HUES64 (cell line): ENCODE measurements around the gene MYEOV. TPM values are rescaled to one million over a fixed set of nuclear protein-coding genes. Genes with fewer than 3 reads are reported as not detected.

ENCODE experiments used
- H3K27ac ChIP-seq: 2 replicates; pipeline ENCODE4 v1.7.0; 2013; ENCODE audit warnings: low read depth, low read length, inconsistent platforms
- H3K27me3 ChIP-seq: 2 replicates; pipeline ENCODE4 v1.6.1; 2013; ENCODE audit warnings: mild to moderate bottlenecking, low read length; ENCODE audit not compliant: insufficient read depth
- H3K36me3 ChIP-seq: 2 replicates; pipeline ENCODE4 v1.6.1; 2013; ENCODE audit warnings: mild to moderate bottlenecking, low read length; ENCODE audit not compliant: insufficient read depth
- H3K4me1 ChIP-seq: 2 replicates; pipeline ENCODE4 v1.6.1; 2013; ENCODE audit warnings: mild to moderate bottlenecking, low read length, moderate library complexity; ENCODE audit not compliant: insufficient read depth
- H3K4me3 ChIP-seq: 2 replicates; pipeline ENCODE4 v1.5.1; 2013; ENCODE audit warnings: mild to moderate bottlenecking, low read length, moderate library complexity
- H3K9ac ChIP-seq: 2 replicates; pipeline ENCODE4 v1.6.1; 2013; ENCODE audit warnings: mild to moderate bottlenecking, low read depth, low read length
- H3K9me3 ChIP-seq: 2 replicates; pipeline ENCODE4 v1.6.1; 2013; ENCODE audit warnings: low read depth, low read length; ENCODE audit not compliant: insufficient read depth
- WGBS: fragments of 150-250, 120-280 bp; methylation state at CpG from one replicate; pipeline ENCODE4 v1.1.7; 2013; ENCODE audit warnings: missing lambda C conversion rate; 5-methylcytosine and 5-hydroxymethylcytosine counted together
- polyA plus RNA-seq, 2 experiments: library from polyadenylated mRNA; stranded (reverse); fragments of 50-300 nt; gene quantifications; one replicate each; pipeline ENCODE4 v1.2.3, GENCODE V29; 2013

The MYEOV gene
- not detected for polyA plus RNA-seq (2013, experiment 1 of 2)
- polyA plus RNA-seq (2013, experiment 2 of 2), result 0.76 TPM

GRCh38 chr11:69293819-69294505 is at the start of gene MYEOV:
Gene MYEOV, plus strand, starts transcription at chr11:69294155. Its CDS starts 1,200 bp downstream, at chr11:69295355.
- WGBS, result 92% methylated on average over 14 of the region's 16 CpGs
- Histone ChIP-seq H3K9me3 (no peaks in the 10 kb centered on the region), H3K36me3 (no peaks in the 10 kb centered on the region), H3K9ac (no peak within 1 kb of the TSS), H3K4me3 (no peak within 1 kb of the TSS), H3K4me1 (peaks cover 3% of the 10 kb centered on the region; the same call in 1 of the 2 replicates), H3K27me3 (no peaks in the 10 kb centered on the region), H3K27ac (no peak within 1 kb of the TSS)

GRCh38 chr11:69244266-69244665 is 49.7 kb upstream of the MYEOV start:
- 90% methylated on average over 3 of the region's 3 CpGs for WGBS
- H3K4me1 ChIP-seq, result peaks cover under 1% of the 10 kb centered on the region
- H3K27ac ChIP-seq, result no peak overlapping the region
- peaks cover 8% of the 10 kb centered on the region for H3K27me3 ChIP-seq
- H3K4me3 ChIP-seq, result no peak overlapping the region
- no peaks in the 10 kb centered on the region for H3K36me3 ChIP-seq
- no peaks in the 10 kb centered on the region for H3K9me3 ChIP-seq
- no peak overlapping the region for H3K9ac ChIP-seq

GRCh38 chr11:69245041-69245440 is 48.9 kb upstream of the MYEOV start:
- no peak overlapping the region for H3K9ac ChIP-seq
- H3K9me3 ChIP-seq, result no peaks in the 10 kb centered on the region
- peaks cover 14% of the 10 kb centered on the region for H3K27me3 ChIP-seq
- H3K4me3 ChIP-seq, result no peak overlapping the region
- 100% methylated on average over 2 of the region's 2 CpGs for WGBS
- H3K36me3 ChIP-seq, result no peaks in the 10 kb centered on the region
- no peak overlapping the region for H3K27ac ChIP-seq
- H3K4me1 ChIP-seq, result peaks cover 9% of the 10 kb centered on the region

GRCh38 chr11:69245491-69246345 is 48.2 kb upstream of the MYEOV start:
- Histone ChIP-seq H3K9me3 (no peaks in the 10 kb centered on the region), H3K27me3 (peaks cover 14% of the 10 kb centered on the region), H3K4me3 (no peak overlapping the region), H3K36me3 (no peaks in the 10 kb centered on the region), H3K27ac (no peak overlapping the region), H3K9ac (no peak overlapping the region), H3K4me1 (peaks cover 13% of the 10 kb centered on the region)
- 90% methylated on average over 12 of the region's 16 CpGs for WGBS

- H3K4me1 ChIP-seq, result peaks cover 13% of the 10 kb centered on the region
- 38% methylated on average over 35 of the region's 35 CpGs for WGBS
- peaks cover 7% of the 10 kb centered on the region for H3K9me3 ChIP-seq
- H3K27me3 ChIP-seq, result peaks cover 18% of the 10 kb centered on the region
- no peak overlapping the region for H3K9ac ChIP-seq
- no peak overlapping the region for H3K4me3 ChIP-seq
- H3K27ac ChIP-seq, result no peak overlapping the region
- no peaks in the 10 kb centered on the region for H3K36me3 ChIP-seq
Observed at GRCh38 chr11:69249311-69250185, 44.4 kb upstream of the MYEOV start.

- H3K36me3 ChIP-seq, result no peaks in the 10 kb centered on the region
- H3K27ac ChIP-seq, result no peak overlapping the region
- peaks cover 18% of the 10 kb centered on the region for H3K27me3 ChIP-seq
- peaks cover 13% of the 10 kb centered on the region for H3K4me1 ChIP-seq
- no peak overlapping the region for H3K4me3 ChIP-seq
- WGBS, result 89% methylated on average over 15 of the region's 16 CpGs
- H3K9ac ChIP-seq, result no peak overlapping the region
- H3K9me3 ChIP-seq, result peaks cover 7% of the 10 kb centered on the region
Observed at GRCh38 chr11:69250186-69251056, 43.5 kb upstream of the MYEOV start.

- Histone ChIP-seq H3K9me3 (peaks cover 11% of the 10 kb centered on the region), H3K27me3 (peaks cover 18% of the 10 kb centered on the region), H3K36me3 (no peaks in the 10 kb centered on the region), H3K27ac (no peak overlapping the region), H3K4me1 (peaks cover 13% of the 10 kb centered on the region), H3K9ac (no peak overlapping the region), H3K4me3 (no peak overlapping the region)
- 89% methylated on average over 10 of the region's 10 CpGs for WGBS
Observed at GRCh38 chr11:69251057-69251393, 42.9 kb upstream of the MYEOV start.

- WGBS, result 90% methylated on average over 31 of the region's 31 CpGs
- Histone ChIP-seq H3K36me3 (no peaks in the 10 kb centered on the region), H3K9me3 (peaks cover 12% of the 10 kb centered on the region), H3K9ac (no peak overlapping the region), H3K27ac (no peak overlapping the region), H3K4me1 (peaks cover 13% of the 10 kb centered on the region), H3K27me3 (peaks cover 18% of the 10 kb centered on the region), H3K4me3 (no peak overlapping the region)
Observed at GRCh38 chr11:69251639-69252489, 42.1 kb upstream of the MYEOV start.

- no peak overlapping the region for H3K4me3 ChIP-seq
- peaks cover 18% of the 10 kb centered on the region for H3K27me3 ChIP-seq
- no peak overlapping the region for H3K9ac ChIP-seq
- peaks cover 12% of the 10 kb centered on the region for H3K9me3 ChIP-seq
- 95% methylated on average over 9 of the region's 9 CpGs for WGBS
- no peaks in the 10 kb centered on the region for H3K36me3 ChIP-seq
- H3K4me1 ChIP-seq, result peaks cover 16% of the 10 kb centered on the region
- H3K27ac ChIP-seq, result no peak overlapping the region
Observed at GRCh38 chr11:69252490-69252837, 41.5 kb upstream of the MYEOV start.

GRCh38 chr11:69253028-69253427 is 40.9 kb upstream of the MYEOV start:
- peaks cover 12% of the 10 kb centered on the region for H3K9me3 ChIP-seq
- no peak overlapping the region for H3K27ac ChIP-seq
- no peak overlapping the region for H3K4me3 ChIP-seq
- H3K9ac ChIP-seq, result no peak overlapping the region
- peaks cover 18% of the 10 kb centered on the region for H3K27me3 ChIP-seq
- H3K4me1 ChIP-seq, result peaks cover 22% of the 10 kb centered on the region
- H3K36me3 ChIP-seq, result no peaks in the 10 kb centered on the region
